Measurements from ENCODE around the gene TBC1D14.

GRCh38 chr4:6920171-6920570 lies 10.5 kb downstream of the TBC1D14 start:
- TF ChIP-seq CTCF (IDR thresholded peaks at IDR 0.05; ENCODE audit: low read depth, low read length) (no peak), EZH2phosphoT487 (IDR thresholded peaks at IDR 0.05; ENCODE audit: low read depth) (no peak)
